GM21717 (cell line): Measurements from ENCODE around the gene STPG3.

Source experiments
- ATAC-seq: cut with Tn5 transposase; IDR thresholded peaks from one replicate; pipeline ENCODE4 v1.9.1; 2021; ENCODE audit warnings: mild to moderate bottlenecking, moderate library complexity; ENCODE audit not compliant: unreplicated experiment

The STPG3 gene

GRCh38 chr9:137299938-137300337 lies 48.9 kb downstream of the STPG3 start:
- no peak for ATAC-seq

GRCh38 chr9:137300567-137301080 lies 49.5 kb downstream of the STPG3 start:
- no peak for ATAC-seq

- ATAC-seq: no peak
Observed at GRCh38 chr9:137301081-137301947, 50.2 kb downstream of the STPG3 start.

- ATAC-seq: peak; percentile 56
Observed at GRCh38 chr9:137302118-137302448, 51.0 kb downstream of the STPG3 start, which contains the start of gene NRARP. TSS of gene NRARP (minus strand) at chr9:137302271. CDS start at chr9:137301928, 343 bp downstream.

GRCh38 chr9:137302449-137303150 lies 51.5 kb downstream of the STPG3 start:
- peak; percentile 38 for ATAC-seq
